PC-9 (cell line): ENCODE results near the gene PDE4D.

ENCODE experiments used
- EZH2 ChIP-seq: fragments of 200-600 bp; sonication (generic); IDR thresholded peaks from 2 replicates; pipeline ENCODE4 v1.8.0; 2017; ENCODE audit warnings: antibody characterized with exemption, low read depth
- TF ChIP-seq, protein P1 (sequence below): fragments of 200-600 bp; sonication (generic); conservative IDR thresholded peaks from 2 replicates; pipeline ENCODE4 v1.6.1; 2017; ENCODE audit warnings: mixed run types, antibody characterized with exemption, mild to moderate bottlenecking, moderate library complexity

DNA sequence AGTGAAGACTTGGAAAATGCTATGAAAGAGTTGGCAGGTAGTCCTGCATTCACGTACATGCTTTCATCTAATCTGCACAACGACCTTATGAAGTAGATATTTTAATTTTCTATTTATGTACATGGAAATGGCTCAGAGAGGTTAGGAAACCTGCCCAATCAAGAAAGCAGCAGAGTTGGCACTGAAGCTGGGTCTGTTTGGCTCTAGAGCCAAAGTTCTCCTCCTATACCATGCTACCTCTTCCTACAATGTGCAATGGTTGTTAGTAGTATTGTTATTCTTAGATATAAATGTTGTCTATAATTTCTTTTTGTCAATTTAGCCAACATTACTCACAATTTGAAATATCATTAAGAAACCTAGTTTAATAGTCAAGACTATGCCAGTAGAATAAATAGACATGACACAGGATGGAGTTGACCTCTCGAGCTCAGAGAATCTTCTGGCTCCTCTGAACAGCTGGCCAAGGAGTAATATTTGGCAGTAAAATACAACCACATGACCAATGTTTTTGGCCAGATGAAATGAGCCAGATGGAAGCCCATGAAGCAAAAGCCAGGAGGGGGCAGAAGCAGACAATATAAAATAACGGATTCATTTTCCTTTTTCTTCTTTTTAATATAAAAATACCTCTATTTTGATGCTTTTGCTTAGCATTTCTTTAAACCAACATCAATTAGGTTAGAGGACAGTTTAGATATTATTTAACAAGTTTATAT is 542.3 kb downstream of the PDE4D start:
- TF ChIP-seq, protein P1, sequence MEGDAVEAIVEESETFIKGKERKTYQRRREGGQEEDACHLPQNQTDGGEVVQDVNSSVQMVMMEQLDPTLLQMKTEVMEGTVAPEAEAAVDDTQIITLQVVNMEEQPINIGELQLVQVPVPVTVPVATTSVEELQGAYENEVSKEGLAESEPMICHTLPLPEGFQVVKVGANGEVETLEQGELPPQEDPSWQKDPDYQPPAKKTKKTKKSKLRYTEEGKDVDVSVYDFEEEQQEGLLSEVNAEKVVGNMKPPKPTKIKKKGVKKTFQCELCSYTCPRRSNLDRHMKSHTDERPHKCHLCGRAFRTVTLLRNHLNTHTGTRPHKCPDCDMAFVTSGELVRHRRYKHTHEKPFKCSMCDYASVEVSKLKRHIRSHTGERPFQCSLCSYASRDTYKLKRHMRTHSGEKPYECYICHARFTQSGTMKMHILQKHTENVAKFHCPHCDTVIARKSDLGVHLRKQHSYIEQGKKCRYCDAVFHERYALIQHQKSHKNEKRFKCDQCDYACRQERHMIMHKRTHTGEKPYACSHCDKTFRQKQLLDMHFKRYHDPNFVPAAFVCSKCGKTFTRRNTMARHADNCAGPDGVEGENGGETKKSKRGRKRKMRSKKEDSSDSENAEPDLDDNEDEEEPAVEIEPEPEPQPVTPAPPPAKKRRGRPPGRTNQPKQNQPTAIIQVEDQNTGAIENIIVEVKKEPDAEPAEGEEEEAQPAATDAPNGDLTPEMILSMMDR, result no peak
- no peak for TF ChIP-seq EZH2
